HepG2 (cell line): ENCODE data around the gene HNRNPF. TPM values are rescaled to one million over a fixed set of nuclear protein-coding genes. Genes with fewer than 3 reads are reported as not detected.

Experiments used
- HDAC1 ChIP-seq: sonication (generic); formaldehyde crosslinking; IDR thresholded peaks from 2 replicates; pipeline ENCODE4 v1.5.1; 2020; ENCODE audit warnings: mild to moderate bottlenecking, missing genetic modification reagents
- JUNB ChIP-seq: sonication (generic); formaldehyde crosslinking; IDR thresholded peaks from 2 replicates; pipeline ENCODE4 v1.8.0; 2022; ENCODE audit warnings: missing genetic modification reagents, mild to moderate bottlenecking, borderline replicate concordance
- KLF9 ChIP-seq: IDR thresholded peaks from 2 replicates; pipeline ENCODE4 v1.6.1; 2016; ENCODE audit warnings: low read depth
- MAFF ChIP-seq: IDR thresholded peaks from 2 replicates; pipeline ENCODE4 v1.6.1; 2011; ENCODE audit warnings: low read depth, low read length, improper control_type of control experiment
- PAF1 ChIP-seq: IDR thresholded peaks from 2 replicates; pipeline ENCODE4 v1.6.1; 2016; ENCODE audit warnings: missing genetic modification reagents, missing compliant biosample characterization
- RFXAP ChIP-seq: sonication (generic); formaldehyde crosslinking; IDR thresholded peaks from 2 replicates; pipeline ENCODE4 v1.4.0; 2020; ENCODE audit warnings: missing genetic modification reagents, borderline replicate concordance
- SP1 ChIP-seq, 2 experiments: fragments of 450-650 bp in 1 of 2; sonication (generic) in 1 of 2; formaldehyde crosslinking in 1 of 2; IDR thresholded peaks; 2 replicates each; pipeline versions ENCODE4 v1.4.0 to v1.6.1; 2016 to 2020; ENCODE audit warnings: missing genetic modification reagents in 1 of 2
- ZNF121 ChIP-seq: sonication (generic); formaldehyde crosslinking; IDR thresholded peaks from 2 replicates; pipeline ENCODE4 v1.5.0; 2020; ENCODE audit warnings: mild to moderate bottlenecking, missing genetic modification reagents
- ZNF180 ChIP-seq: sonication (generic); formaldehyde crosslinking; IDR thresholded peaks from 2 replicates; pipeline ENCODE4 v1.4.0; 2020; ENCODE audit warnings: low read depth, missing genetic modification reagents, borderline replicate concordance
- ZNF256 ChIP-seq: sonication (generic); formaldehyde crosslinking; conservative IDR thresholded peaks from 2 replicates; pipeline ENCODE4 v1.4.0; 2020; ENCODE audit warnings: missing genetic modification reagents
- ZNF33B ChIP-seq: sonication (generic); formaldehyde crosslinking; IDR thresholded peaks from 2 replicates; pipeline ENCODE4 v1.5.1; 2020; ENCODE audit warnings: mild to moderate bottlenecking, missing genetic modification reagents
- ZNF451 ChIP-seq: sonication (generic); formaldehyde crosslinking; IDR thresholded peaks from 2 replicates; pipeline ENCODE4 v1.5.0; 2020; ENCODE audit warnings: mild to moderate bottlenecking, missing genetic modification reagents
- ZNF468 ChIP-seq: sonication (generic); formaldehyde crosslinking; IDR thresholded peaks from 2 replicates; pipeline ENCODE4 v1.8.0; 2022; ENCODE audit warnings: mild to moderate bottlenecking, moderate library complexity, missing genetic modification reagents
- ZNF546 ChIP-seq: sonication (generic); formaldehyde crosslinking; conservative IDR thresholded peaks from 2 replicates; pipeline ENCODE4 v1.8.1; 2023; ENCODE audit warnings: mild to moderate bottlenecking, missing genetic modification reagents
- ZNF749 ChIP-seq: sonication (generic); formaldehyde crosslinking; IDR thresholded peaks from 2 replicates; pipeline ENCODE4 v1.8.0; 2022; ENCODE audit warnings: mild to moderate bottlenecking, missing genetic modification reagents, moderate library complexity, borderline replicate concordance
- ZNF761 ChIP-seq: sonication (generic); formaldehyde crosslinking; conservative IDR thresholded peaks from 2 replicates; pipeline ENCODE4 v1.4.0; 2020; ENCODE audit warnings: mild to moderate bottlenecking, missing genetic modification reagents
- polyA plus RNA-seq, 8 experiments: library from polyadenylated mRNA; depleted of rRNA in 3 of 8; stranded (reverse) in 7 of 8; unstranded in 1 of 8; fragments of >200 nt; fragmentation: Illumina TruSeq in 4 of 8; extraction: Trizol in 4 of 8; gene quantifications; 2 replicates each; pipeline versions ENCODE4 v1.2.1 to v1.2.3, GENCODE V29; 2011 to 2016; ENCODE audit warnings: low read depth in 4 of 8, missing spikeins in 1 of 8, mixed read lengths in 1 of 8; ENCODE audit not compliant: insufficient read depth in 1 of 8
- total RNA-seq, 5 experiments: library from RNA; depleted of rRNA; stranded (reverse); fragments of >200 nt; fragmentation: Illumina TruSeq; extraction: Trizol; gene quantifications; 2 replicates each; pipeline ENCODE4 v1.2.3, GENCODE V29; 2016; ENCODE audit warnings: low read depth in 1 of 5
- TF ChIP-seq, protein P1 (sequence below): sonication (generic); formaldehyde crosslinking; conservative IDR thresholded peaks from 2 replicates; pipeline ENCODE4 v1.4.0; 2020; ENCODE audit warnings: missing genetic modification reagents
- TF ChIP-seq, protein P2 (sequence below): sonication (generic); IDR thresholded peaks from 2 replicates; pipeline ENCODE4 v1.6.1; 2016; ENCODE audit warnings: low read depth, borderline replicate concordance
- TF ChIP-seq, protein P3 (sequence below): sonication (generic); formaldehyde crosslinking; IDR thresholded peaks from 2 replicates; pipeline ENCODE4 v1.5.0; 2020; ENCODE audit warnings: mild to moderate bottlenecking, missing genetic modification reagents
- TF ChIP-seq, protein P4 (sequence below): sonication (generic); formaldehyde crosslinking; IDR thresholded peaks from 2 replicates; pipeline ENCODE4 v1.5.0; 2020; ENCODE audit warnings: missing genetic modification reagents, mild to moderate bottlenecking, borderline replicate concordance
- TF ChIP-seq, protein P5 (sequence below): sonication (generic); formaldehyde crosslinking; IDR thresholded peaks from 2 replicates; pipeline ENCODE4 v1.4.0; 2020; ENCODE audit warnings: mild to moderate bottlenecking, missing genetic modification reagents

HNRNPF gene
- total and polyA plus RNA-seq, 2 of the 13 experiments (the other 11 are each of a cell fraction or from before 2014, with no cell fraction given): 166 to 308 TPM

DNA sequence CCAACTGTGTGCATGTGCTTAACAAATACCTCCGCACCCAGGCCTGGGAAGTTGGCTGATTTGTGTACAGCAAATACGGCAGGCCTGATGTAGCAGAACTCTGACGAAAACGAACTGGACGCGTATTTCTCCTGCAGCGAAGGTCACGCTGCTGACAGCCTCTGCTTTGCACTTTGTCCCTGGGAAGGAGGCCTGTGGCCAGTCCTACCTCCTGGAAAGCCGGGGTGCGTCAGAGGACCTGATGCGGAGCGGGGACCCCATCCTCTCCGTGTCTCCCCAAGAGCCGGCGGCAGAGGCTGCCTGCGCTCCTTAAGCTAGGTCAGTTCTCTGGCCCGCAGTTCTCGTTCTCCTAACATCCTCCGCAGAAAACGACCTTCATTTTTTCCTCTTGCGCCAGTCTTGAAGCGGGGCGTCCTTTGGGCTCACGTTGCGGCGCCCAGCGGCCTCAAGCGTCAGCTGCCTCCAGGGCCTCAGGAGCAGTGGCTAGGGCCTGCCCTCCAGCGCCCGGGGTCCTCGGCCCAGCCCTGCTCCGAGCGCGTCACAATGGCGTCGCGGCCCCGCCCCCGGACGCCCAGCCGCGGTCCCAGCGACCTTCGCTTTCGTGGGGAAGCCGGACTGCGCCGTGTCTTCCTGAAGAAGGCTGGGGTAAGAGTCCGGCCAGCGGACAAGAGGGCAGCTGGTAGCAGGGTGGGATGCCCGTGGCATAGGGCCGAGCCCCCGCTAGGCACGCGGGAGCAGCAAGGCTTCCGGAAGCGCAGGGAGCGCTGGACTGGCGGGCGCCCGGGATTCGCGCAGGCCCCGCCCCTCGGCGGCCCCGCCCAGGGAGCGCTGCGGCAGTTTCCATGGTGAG lies 27.5 kb upstream of the HNRNPF start, which contains the start of gene ZNF487 (continued):
- TF ChIP-seq RFXAP (CRISPR knock-in tag) (0 out of 2 replicates have a peak, but pooled peaks have one; percentile 38), ZNF121 (CRISPR knock-in tag) (peak; percentile 48), ZNF451 (CRISPR knock-in tag) (0 out of 2 replicates have a peak, but pooled peaks have one; percentile 50), SP1 (IDR thresholded peaks at IDR 0.05) (no peak), SP1 (CRISPR knock-in tag; IDR thresholded peaks at IDR 0.05) (peak; percentile 88), ZNF546 (CRISPR knock-in tag) (peak; percentile 53; the same call in 1 of the 2 replicates), ZNF256 (CRISPR knock-in tag) (no peak; the same call in 1 of the 2 replicates), ZNF180 (CRISPR knock-in tag) (peak; percentile 70; the same call in 1 of the 2 replicates), JUNB (CRISPR knock-in tag) (no peak), ZNF761 (CRISPR knock-in tag) (peak; percentile 75), ZNF749 (CRISPR knock-in tag) (peak; percentile 51), MAFF (no peak; the same call in 1 of the 2 replicates), ZNF468 (CRISPR knock-in tag) (0 out of 2 replicates have a peak, but pooled peaks have one; percentile 42), PAF1 (CRISPR knock-in tag) (no peak), KLF9 (CRISPR knock-in tag) (no peak), ZNF33B (CRISPR knock-in tag) (peak; percentile 91; the same call in 1 of the 2 replicates), HDAC1 (CRISPR knock-in tag) (peak; percentile 97)
- TF ChIP-seq, protein P1, sequence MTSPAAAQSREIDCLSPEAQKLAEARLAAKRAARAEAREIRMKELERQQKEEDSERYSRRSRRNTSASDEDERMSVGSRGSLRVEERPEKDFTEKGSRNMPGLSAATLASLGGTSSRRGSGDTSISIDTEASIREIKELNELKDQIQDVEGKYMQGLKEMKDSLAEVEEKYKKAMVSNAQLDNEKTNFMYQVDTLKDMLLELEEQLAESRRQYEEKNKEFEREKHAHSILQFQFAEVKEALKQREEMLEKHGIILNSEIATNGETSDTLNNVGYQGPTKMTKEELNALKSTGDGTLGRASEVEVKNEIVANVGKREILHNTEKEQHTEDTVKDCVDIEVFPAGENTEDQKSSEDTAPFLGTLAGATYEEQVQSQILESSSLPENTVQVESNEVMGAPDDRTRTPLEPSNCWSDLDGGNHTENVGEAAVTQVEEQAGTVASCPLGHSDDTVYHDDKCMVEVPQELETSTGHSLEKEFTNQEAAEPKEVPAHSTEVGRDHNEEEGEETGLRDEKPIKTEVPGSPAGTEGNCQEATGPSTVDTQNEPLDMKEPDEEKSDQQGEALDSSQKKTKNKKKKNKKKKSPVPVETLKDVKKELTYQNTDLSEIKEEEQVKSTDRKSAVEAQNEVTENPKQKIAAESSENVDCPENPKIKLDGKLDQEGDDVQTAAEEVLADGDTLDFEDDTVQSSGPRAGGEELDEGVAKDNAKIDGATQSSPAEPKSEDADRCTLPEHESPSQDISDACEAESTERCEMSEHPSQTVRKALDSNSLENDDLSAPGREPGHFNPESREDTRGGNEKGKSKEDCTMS: no peak
- TF ChIP-seq, protein P2, sequence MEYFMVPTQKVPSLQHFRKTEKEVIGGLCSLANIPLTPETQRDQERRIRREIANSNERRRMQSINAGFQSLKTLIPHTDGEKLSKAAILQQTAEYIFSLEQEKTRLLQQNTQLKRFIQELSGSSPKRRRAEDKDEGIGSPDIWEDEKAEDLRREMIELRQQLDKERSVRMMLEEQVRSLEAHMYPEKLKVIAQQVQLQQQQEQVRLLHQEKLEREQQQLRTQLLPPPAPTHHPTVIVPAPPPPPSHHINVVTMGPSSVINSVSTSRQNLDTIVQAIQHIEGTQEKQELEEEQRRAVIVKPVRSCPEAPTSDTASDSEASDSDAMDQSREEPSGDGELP: peak; percentile 65; the same call in 1 of the 2 replicates
- TF ChIP-seq, protein P3, sequence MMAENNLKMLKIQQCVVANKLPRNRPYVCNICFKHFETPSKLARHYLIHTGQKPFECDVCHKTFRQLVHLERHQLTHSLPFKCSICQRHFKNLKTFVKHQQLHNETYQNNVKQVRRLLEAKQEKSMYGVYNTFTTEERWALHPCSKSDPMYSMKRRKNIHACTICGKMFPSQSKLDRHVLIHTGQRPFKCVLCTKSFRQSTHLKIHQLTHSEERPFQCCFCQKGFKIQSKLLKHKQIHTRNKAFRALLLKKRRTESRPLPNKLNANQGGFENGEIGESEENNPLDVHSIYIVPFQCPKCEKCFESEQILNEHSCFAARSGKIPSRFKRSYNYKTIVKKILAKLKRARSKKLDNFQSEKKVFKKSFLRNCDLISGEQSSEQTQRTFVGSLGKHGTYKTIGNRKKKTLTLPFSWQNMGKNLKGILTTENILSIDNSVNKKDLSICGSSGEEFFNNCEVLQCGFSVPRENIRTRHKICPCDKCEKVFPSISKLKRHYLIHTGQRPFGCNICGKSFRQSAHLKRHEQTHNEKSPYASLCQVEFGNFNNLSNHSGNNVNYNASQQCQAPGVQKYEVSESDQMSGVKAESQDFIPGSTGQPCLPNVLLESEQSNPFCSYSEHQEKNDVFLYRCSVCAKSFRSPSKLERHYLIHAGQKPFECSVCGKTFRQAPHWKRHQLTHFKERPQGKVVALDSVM (CRISPR knock-in tag): peak; percentile 93
- TF ChIP-seq, protein P4, sequence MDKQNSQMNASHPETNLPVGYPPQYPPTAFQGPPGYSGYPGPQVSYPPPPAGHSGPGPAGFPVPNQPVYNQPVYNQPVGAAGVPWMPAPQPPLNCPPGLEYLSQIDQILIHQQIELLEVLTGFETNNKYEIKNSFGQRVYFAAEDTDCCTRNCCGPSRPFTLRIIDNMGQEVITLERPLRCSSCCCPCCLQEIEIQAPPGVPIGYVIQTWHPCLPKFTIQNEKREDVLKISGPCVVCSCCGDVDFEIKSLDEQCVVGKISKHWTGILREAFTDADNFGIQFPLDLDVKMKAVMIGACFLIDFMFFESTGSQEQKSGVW: 0 out of 2 replicates have a peak, but pooled peaks have one; percentile 54
- TF ChIP-seq, protein P5, sequence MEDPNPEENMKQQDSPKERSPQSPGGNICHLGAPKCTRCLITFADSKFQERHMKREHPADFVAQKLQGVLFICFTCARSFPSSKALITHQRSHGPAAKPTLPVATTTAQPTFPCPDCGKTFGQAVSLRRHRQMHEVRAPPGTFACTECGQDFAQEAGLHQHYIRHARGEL (CRISPR knock-in tag): peak; percentile 84; the same call in 1 of the 2 replicates
